Measurements from ENCODE around the gene TRMT6. TPM values are rescaled to one million over a fixed set of nuclear protein-coding genes. Genes with fewer than 3 reads are reported as not detected.

The TRMT6 gene
- total RNA-seq, 1 experiment from 2014 or later: 17.8 TPM

DNA sequence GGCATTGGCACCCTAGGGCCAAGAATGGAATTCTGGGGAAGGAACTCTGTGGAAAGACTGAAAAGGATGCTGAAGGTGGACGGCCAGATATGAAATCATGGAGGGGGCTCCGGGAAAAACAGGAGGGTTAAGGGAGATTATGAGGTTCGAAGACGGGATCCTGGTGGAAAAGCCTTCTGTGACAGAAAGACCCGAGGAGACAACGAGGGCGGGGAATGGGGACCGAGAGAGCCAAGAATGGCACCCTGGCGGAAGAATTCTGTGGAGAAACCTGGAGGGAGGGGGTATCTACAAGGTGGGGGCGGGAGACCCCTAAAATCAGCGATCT, 426 bp downstream of the TRMT6 start:
- DNase-seq (ENCODE audit: low spot score): no peak

- no peak for DNase-seq (ENCODE audit: low spot score)
Observed at GRCh38 chr20:5947276-5947675, 3.1 kb downstream of the TRMT6 start.

DNA sequence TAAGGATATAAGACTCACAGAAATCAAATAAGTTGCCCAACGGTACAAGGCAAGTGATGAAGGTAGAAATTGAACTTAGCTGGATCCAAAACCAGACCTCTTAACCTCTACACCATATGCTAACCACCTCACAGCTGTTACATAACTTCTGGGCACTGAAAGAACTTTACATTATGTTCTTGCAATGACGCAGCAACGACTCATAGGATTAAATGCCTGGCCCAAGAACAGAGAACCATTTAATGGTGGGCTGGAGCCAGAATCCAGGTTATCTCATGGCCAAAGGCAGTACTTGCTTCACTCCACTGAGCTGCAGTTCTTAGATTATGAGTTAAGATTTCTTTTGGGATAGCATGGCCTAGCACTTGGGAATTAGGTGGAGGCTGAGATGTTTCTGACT, 4.4 kb downstream of the TRMT6 start:
- peak; percentile 13 for DNase-seq (ENCODE audit: low spot score)

GRCh38 chr20:5938456-5939029, 11.8 kb downstream of the TRMT6 start:
- no peak for DNase-seq (ENCODE audit: low spot score)

DNA sequence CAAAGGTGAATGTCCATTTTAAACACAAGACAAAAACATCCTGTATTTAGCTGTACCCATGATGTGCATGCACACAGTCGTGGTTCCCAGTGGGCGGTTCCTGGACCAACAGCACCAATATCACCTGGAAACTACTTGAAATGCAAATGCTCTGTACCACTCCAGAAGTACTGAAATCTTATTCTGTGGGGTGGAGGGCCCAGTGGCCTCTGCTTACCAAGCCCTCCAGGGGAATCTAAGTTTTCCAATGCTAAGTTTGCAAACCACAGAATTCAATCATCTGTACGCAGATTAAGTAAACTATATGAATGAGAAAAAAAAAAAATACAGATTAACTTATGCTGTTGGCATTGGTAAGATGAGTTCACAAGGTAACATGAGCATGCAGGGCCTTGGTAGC, 14.1 kb downstream of the TRMT6 start:
- DNase-seq (ENCODE audit: low spot score): no peak

DNA sequence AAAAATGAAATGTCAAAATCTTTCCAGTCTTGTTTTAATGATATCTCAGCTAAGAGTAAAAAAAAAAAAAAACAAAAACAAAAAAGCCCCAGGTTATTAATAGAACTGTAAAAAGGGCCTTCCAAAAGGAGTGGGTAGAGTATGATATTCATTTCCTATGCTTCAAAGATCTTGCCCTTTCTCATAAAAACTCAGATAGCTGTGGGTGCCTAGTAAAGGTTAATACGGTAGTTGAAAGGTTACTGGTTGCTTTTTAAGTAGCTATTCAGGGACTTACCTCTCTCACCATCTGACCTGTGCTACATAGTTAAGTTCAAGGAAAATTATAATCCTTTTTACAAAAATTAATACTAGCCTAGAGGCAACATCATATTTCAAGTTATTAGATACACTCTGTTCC, 14.9 kb downstream of the TRMT6 start:
- DNase-seq (ENCODE audit: low spot score): no peak

DNA sequence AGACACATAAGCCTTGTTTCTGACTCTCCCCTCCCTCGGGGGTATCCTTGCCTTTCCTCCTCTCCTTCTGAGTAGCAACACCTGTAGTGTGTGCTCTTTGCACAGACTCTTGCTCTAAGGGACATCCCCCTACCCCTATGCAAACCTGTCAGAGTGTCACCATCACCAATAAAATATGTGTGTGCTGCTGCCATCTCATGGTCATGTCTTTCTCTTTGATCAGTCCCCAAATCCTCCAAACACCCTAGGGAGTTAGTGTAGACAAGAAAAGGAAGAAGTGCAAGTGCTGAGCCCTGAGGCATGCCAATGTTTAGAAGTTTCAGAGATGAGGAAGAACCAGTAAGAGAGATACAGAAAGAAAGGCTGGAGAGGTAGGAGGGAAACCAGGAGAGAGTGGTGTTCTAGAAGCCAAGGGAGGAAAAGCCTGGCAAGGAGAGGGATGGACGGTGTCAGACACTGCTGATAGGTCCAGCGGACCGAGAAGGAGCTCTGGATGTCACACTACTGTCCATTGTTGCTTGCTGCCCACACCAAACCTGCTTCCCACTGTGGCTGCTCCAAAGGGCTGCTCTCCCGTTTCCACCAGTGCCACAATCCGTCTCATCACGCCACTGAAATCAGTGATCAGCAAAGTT, 16.4 kb downstream of the TRMT6 start:
- peak; percentile 49 for DNase-seq (ENCODE audit: low spot score)

GRCh38 chr20:5932796-5933195, 17.5 kb downstream of the TRMT6 start:
- DNase-seq (ENCODE audit: low spot score): no peak

DNA sequence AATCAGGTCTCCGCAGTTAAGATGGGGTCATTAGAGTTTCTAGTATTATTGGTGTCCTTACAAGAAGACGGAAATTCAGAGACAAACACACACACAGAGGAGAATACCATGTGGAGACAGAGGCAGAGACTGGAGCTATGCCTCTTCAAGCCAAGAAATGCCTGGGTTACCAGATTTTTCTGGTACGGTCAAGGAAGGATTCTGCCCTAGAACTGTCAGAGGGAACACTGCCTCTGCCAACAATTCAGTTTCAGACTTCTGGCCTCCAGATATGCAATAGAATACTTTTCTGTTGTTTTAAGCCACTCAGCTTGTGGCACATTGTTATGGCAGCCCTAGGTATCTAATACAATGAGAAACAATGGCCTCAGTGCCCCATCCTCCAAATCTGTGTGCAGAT, 18.9 kb downstream of the TRMT6 start:
- no peak for DNase-seq (ENCODE audit: low spot score)

DNA sequence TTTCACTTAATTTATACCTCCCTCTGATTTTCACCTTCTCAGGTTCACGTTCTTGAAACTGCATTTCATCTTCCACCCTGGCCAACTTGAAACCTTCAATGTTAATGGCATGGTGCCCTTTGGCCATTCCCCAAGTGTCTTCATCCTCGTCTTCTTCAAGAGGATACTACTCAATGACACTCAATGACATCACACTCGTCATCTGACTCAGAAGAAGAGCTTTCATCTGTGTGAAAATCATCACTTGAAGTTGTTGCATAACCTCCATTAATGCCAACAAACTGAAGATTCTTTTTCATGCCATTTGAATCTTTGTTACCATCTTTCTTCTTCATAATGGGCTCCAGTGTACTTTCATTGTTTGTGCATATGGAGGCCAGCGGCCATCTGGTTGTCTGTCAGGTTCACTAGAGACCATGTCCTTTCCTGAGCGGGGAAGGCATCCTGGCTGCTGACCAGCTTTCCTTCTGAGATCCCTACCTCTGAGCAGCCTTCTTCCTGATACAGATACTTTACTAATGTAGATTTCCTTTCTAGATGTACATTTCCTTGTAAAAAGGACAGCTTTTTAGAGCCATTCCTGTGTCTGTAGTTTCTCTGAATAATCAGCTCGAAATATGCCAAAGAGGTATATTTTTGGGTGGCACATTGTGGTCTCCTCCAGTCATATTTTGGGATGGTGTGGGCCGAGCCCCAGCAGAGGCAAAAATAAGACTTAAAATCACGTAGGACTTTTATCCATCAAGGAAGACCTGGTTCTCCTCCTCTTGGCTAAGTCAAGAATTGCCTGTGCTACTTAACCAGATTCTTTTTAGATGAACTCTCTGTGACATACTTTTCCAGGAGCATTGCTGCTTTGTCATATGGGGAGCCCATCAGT, 21.3 kb downstream of the TRMT6 start:
- no peak for DNase-seq (ENCODE audit: low spot score)

DNA sequence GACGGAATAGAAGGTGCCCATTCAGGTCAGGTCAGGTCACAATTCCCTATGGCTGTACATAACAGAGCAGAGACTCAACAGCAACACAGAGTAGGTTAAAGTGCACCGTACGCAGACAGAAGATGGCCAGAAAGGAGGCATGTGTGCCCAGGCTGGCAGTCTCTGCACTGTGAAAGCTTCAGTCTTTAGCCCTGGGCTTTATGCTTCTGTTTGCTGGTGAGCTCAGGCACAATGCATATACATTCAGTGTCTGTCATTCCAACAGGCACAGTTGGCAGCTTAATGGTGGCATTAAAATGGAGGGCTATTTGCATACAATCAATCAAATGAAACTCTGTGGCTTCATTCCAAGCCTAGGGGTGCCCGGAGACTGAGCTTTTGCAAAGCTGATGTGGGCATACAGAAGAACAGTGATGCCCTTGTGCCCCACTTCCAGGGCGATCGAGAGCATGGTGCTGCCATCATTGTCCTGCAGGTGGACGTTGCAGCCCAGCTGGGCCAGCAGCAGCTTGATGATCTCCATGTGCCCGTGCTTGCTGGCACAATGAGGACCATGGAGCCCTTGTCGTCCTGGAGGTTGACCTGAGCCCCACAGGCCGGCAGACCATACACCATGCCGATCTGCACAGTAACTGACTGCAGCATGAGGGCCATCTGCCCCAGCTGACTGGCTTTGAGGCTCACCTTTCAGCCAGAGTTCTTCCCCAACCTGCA, 22.4 kb downstream of the TRMT6 start:
- no peak for DNase-seq (ENCODE audit: low spot score)

DNA sequence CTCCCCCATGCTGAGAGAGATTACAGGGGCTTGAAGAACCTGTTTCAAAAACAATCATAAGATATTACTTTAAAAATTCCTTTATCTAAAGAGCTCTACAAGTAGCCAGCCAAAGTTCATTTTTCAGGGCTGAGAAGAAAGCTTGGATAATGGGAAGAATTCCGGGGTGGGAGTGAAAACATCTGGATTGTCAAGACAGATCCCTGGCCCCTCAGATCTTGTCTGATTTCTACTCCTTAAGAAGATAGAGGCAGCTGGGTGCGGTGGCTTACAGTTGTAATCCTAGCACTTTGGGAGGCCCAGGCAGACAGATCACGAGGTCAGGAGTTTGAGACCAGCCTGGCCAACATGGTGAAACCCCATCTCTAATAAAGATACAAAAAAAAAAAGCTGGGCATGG, 24.8 kb downstream of the TRMT6 start:
- no peak for DNase-seq (ENCODE audit: low spot score)

DNA sequence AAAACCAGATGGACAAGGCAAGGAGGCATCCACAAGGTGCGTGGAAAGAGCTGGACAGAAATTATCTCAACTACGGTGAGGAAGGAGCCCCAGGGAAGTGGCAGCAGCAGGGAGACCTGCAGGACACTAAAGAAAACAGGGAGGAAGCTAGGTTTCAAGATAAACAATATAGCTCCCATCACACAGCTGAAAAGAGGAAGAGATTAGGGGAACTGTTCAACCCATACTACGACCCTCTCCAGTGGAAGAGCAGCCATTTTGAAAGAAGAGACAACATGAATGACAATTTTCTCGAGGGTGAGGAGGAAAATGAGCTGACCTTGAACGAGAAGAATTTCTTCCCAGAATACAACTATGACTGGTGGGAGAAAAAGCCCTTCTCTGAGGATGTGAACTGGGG, 26.8 kb downstream of the TRMT6 start:
- no peak for DNase-seq (ENCODE audit: low spot score)

GRCh38 chr20:5920581-5920980, 29.8 kb downstream of the TRMT6 start:
- DNase-seq (ENCODE audit: low spot score): no peak

DNA sequence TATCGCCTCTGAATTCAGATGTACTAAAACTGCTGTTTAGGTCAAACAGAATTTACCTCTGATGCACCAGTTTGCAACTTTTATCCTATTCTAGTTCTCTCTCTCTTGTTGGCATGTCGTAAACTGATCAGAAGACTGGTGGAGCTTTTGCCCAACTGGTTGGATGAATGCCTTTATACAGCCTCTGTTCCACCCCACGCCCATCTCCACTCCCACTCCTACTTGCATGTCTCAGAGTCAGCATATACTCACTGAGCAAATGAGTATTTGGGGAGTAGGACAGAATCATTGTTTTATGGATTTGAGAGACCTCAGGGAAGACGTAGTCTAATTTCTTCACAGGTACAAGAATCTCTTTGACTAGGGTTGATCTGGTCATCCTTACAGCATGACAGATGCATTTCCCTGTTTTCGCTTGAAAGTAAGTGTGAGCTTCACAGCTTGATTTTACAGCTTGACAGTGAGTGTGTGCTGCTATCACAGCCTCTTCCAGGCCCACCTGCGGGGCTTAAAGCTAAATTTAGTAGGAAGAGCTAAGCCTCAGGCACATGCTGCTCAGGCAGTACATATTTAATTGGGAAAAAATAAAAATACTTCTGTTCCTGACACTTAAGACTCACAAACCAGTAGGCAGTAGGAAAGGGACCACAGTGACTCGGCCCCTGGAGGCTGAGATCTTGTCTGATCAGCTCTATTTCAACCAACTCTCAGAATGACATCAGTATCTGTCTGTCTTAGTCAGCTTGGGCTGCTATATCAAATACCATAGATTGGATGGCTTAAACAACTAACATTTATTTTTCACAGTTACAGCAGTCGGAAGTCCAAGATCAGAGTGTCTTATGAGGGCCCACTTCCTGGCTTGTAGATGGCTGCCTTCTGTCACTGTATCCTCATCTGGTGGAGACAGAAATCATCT, 30.4 kb downstream of the TRMT6 start:
- DNase-seq (ENCODE audit: low spot score): no peak

DNA sequence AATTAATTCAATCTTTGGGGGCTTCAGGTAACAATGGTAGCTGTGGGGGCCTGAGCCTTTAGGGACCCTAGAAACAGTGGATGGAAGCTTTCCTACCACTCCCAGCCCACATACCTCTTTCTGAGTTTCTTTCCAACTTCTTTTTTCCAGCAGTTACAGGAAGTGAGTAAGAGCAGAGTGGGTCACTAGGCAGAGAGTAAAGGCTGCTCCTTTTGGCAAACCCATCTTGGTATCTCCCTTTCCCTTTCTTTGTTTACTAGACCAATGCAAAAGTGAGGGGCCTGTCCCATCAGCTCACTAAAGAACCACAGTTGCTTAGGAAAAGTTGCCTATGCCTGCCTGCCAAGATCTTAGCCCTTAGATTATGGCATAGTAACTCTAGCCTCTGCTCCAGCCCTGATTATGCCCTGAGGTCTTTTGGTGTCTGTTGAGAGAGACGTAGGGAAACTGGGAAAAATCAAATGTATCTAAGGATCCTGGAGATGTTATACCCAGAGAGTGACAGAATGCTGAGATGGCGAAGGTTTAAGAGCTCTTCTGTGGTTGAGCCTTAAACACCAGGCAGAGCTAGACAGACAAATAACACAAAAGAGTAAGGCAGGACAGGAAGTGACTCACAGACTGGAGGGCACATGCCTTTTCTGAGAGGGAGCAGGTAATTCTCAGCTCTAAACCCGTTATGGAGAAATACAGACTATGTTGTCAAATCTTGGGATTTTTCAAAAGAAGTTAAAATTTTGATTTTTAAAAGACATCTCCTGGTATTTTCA, 31.3 kb downstream of the TRMT6 start:
- peak; percentile 46 for DNase-seq (ENCODE audit: low spot score)

GRCh38 chr20:5914859-5915258, 35.5 kb downstream of the TRMT6 start:
- no peak for DNase-seq (ENCODE audit: low spot score)

- DNase-seq (ENCODE audit: low spot score): no peak
Observed at GRCh38 chr20:5913166-5913565, 37.2 kb downstream of the TRMT6 start.

DNA sequence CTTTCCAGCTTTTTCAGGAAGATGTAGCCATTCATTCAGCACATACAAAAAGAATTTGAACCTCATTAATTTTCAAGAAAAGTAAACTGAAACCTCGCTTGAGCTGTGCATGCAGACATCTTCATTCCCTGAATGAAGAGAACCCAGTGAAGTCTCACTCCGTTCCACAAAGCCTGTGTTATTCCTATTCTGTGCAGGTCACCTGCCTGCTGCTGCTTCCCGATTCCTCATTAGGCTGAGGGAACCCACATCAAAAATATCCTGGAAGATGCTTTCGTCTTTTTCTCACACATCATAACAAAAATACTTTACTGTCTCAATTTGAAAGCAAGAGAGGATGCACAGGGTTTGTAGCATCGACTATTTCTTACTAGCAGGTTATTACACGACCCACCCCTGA, 40.1 kb downstream of the TRMT6 start:
- DNase-seq (ENCODE audit: low spot score): no peak

DNA sequence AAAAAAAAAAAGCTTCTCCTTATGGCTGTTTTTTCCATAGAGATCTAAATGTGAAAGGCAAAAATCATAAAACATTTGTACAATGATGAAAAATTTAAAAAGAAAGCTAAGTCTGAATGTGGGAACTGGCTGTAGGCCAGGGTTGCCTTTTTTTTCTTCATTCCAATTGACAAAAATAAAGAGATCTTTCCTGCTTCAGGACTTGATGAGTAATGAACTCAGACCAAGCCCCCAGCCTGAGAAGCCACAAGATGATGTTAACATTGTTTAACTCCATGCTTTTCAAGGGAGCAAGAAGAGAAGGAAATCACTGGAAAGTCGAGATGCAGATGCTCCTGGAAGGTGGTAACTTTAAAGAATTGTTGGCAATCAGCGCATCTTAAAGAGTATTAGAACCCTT, 41.4 kb downstream of the TRMT6 start:
- no peak for DNase-seq (ENCODE audit: low spot score)

DNA sequence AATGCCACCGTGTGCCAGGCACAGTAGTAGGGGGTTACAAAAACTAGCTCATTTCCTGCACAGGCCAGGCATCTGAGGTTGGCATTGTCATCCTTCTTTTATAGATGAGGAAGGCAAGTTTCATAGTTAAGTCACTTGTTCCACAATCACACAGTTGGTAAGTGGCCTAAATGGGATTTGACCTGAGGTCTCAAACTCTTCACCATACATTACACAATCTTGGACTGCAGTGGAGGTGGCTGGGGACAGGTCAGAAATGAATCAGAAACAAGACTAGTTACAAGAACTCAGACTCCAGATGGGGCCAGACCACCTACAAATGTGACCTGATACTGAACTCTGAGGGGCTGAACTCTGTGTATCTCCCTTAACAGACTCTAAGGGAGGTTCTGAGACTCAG, 49.4 kb downstream of the TRMT6 start:
- no peak for DNase-seq (ENCODE audit: low spot score)
